Stimulated activated CD4-positive, alpha-beta T cell treated with anti-CD3 and anti-CD28 coated beads, Interleukin-1b, Interleukin-23, amount 100 ng/mL, for 1 hour (primary cell): ENCODE results near the gene NRGN.
"Not testable (repeated sequence)": the region's sequence is repeated elsewhere in the genome, so short reads cannot be mapped to it uniquely, and the experiment has no call there.

Experiments
- DNase-seq, 2 donors: peaks; one replicate each; pipeline ENCODE4 v3.0.0-alpha.2; 2020; ENCODE audit warnings: low read depth in 2 of 2

NRGN gene

GRCh38 chr11:124757320-124757719 is 17.6 kb downstream of the NRGN start:
- DNase-seq = no peak

GRCh38 chr11:124758355-124759265 is 18.9 kb downstream of the NRGN start:
- no peak for DNase-seq

DNA sequence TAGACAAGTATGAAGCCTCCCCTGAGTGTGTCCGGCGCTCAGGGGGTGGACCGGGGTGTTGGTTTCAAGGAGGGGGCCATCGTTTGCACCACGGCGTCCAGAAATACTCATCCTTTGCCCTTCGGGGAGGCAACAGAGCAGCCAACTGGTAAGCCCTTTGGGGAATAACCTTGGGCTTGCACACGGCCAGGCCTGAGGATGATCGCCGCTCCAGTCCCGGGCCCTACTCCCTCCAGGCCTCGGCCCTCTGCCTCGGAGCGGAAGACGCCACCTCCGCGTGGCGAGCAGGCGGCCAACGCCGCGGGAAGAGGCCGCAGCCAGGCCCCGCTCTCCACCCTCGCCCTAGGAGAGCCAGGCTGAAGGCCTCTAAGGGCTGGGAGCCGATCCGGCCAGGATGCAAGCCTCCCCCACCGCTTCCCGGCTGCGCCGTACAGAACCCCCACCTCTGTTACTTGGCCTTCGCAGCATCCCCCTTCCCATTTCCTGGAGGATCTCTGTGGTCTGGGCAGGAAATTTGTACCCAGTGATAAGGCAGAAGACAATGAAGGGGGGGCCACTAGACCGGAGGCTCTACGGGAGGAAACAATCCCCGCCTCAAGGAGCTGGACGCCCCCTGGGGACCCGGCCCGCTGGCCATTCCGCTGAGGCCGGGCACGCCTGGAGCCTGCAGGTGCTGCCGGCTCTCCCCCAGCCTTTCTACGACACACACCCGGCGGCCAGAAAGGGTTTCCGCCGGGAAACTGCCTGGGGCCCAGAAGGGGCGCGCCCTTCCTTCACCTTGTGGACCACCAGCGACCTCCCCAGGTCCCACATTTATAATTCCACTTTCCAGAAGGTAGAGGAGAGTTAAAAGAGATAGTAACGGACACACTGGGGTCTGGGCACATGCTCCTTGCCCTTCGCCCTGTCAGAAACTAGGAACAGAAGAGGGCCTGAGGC is 19.8 kb downstream of the NRGN start:
- DNase-seq = no peak

DNA sequence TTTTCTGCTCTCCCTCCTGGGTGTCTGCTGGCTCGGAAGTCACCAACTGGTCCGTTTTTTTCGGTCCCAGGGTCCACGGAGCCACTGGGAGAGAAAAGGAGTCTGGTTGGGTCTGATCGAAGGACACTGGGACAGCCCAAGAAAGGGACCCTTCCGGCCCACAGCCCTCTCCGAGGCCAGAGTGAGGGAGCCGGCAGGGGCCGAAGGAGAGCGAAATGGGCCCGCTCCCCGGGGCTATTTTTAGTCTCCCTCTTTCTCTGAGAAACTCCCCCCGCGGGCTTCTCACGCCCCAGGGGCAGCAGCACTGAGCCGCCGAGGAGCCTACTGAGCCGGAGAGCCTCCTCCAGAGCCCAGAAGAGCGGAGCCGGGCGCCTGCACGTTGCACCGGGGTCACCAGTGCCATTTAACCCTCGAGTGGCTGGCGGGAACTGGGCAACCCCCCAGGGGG is 20.5 kb downstream of the NRGN start:
- no peak for DNase-seq

- DNase-seq = no peak
These were observed 21.1 kb downstream of the NRGN start for GRCh38 chr11:124760806-124761205.

GRCh38 chr11:124761301-124762104 is 21.8 kb downstream of the NRGN start:
- DNase-seq = no peak

GRCh38 chr11:124762105-124762623 is 22.4 kb downstream of the NRGN start, which contains the start of gene ESAM:
ESAM (minus strand) TSS chr11:124762290; CDS start chr11:124762154, 136 bp downstream.
- peak in 1 of 2 donors; percentile 44 for DNase-seq

DNA sequence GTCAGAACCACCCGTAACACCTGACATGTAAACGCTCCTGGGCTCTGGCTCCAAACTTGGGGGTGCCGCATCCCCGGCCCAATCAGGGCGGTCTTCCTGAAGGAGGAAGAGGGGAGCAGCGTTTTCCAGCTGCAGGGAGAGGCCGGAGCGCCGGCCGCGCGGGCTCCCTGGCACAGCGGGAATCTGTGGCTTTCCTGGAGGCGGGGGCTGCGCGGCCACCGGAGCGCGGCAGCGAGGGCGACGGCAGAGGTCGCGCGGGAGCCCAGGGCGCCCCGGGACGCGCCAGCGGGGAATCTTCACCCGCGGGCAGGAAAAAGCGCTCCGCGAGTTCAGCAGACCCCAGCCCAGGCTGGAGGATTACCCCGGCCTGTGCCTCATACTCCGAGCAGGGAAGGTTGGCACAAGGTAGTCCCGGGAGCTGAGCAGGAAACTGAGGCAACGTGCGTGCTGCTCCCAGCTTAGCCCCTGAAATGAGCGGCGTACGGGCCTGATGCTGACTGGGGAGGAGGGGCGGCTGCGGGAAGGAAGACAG is 22.9 kb downstream of the NRGN start:
- no peak for DNase-seq

DNA sequence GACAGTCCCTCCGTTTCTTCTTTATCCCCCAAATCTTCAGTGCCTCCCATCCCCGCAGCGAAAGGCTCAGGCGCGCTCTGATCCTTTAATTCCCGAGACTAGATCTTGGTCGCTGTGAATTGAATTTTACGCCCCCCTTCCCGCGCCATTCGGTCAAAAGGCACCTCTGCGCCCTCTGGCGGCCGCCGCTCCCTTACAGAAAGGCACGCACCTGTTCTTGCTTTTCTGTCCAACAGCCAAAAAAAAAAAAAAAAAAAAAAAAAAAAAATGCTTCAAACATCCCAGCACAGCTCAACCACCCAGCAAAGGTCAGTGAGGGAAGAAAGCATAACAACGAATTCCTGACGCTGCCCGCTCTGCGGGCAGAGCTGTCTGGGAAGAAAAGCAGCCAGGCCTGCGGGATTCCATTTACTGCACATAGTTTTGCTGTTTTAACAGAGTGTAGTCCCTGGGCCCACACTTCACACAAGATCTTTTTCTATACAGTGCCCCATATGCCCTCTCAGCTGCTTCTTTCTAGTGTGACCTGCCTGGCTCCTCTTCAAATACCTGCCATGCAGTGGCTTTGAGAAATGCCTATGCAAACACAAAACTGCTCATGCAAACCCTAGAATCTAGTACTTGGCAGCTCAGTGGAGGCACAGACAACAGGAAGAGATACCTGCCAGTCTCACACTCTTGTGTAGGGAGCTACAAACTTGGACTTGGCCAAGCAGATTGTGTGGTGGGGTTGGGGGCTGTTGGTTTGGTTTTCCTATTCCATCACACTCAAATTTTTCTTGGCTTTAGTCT is 23.6 kb downstream of the NRGN start:
- peak; percentile 65 to 77 for DNase-seq

GRCh38 chr11:124766156-124766555 is 26.4 kb downstream of the NRGN start:
- DNase-seq = no peak

DNA sequence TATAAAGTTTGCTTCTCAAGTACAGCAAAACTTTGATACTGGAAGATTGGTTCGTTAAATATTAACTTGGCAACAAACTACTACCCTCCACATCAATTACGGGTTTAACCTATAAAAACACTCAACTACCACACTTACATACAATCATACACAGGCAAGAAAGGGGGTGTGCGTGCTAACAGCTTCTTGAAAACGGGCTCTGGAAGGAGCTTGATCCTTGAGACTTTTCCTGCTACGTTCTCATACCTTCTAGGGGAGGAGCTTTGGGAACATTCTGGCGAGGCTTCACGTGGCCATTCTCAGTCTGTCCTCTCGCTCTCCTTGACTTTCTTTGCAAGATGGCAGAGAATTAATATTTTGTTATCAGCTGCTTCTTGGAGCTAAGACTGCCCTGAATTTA is 29.2 kb downstream of the NRGN start:
- DNase-seq = no peak

- no peak for DNase-seq
These were observed 30.3 kb downstream of the NRGN start for GRCh38 chr11:124769806-124770774.

DNA sequence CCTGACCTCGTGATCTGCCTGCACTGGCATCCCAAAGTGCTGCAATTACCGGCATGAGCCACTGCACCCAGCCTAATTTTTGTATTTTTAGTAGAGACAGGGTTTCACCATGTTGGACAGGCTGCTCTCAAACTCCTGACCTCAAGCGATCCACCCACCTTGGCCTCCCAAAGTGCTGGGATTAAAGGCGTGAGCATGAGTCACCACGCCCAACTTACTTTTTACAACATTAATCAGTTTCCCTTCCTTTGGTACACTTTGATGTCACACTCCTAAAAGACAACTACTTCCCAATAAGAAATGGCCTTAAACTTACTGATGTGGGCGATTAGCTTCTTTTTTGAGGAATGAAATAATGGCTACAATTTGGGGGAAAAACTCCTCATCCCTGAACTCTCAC is 31.2 kb downstream of the NRGN start:
- DNase-seq = not testable (repeated sequence)

DNA sequence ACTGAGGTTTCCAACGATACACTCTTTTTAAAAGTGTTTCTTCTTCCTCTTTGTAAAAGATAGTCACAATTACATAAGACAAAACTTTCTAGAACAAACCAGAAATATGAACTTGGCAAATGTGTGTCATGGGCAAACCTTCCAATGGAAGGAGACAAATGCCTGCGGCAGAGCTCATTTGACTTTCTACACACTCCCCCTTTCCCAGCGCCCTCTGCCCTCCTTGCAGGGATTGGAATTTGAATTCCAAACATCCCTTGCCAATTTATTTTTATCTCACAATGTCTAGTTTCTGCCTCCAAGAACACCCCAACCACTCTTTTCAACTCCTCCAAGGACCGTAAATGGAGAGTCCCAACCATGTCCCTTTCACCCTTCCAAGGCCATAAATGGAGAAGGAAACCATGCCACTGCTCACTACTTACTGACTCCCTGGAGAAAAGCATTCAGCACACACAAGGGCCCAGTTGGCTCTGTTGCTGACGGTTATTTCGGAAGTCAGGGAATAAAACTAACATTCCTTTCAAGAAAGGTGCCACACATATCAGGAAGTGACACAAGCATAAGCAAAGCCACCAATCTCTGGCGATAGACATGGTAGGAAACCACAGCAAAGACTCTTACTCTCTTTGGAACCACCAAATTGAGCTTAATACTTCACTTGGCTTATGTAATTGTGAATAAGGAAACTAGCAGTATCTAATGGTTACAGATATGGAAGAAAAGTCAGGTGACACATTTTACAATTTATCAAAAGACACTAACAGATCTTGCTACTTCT is 37.3 kb downstream of the NRGN start:
- no peak for DNase-seq

- no peak for DNase-seq
These were observed 38.5 kb downstream of the NRGN start for GRCh38 chr11:124778281-124778680.

GRCh38 chr11:124779568-124779967 is 39.8 kb downstream of the NRGN start:
- no peak for DNase-seq

DNA sequence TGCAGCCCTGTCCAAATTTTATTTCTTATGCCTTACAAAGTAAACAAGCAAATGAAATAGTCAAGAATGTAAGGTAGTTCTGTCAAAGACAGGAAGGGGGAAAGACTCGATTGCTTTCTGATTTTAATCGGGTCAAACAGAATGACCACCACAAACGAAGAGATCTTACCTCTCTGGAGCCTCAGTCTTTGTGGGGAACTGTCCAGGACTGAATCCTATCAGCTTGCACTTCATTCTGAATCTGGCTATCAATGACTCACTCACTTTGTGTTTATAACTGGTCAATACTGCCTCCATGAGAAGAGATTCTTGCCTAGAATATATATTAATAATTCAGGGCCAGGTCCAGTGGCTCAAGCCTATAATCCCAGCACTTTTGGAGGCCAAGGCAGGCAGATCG is 43.3 kb downstream of the NRGN start:
- no peak for DNase-seq

DNA sequence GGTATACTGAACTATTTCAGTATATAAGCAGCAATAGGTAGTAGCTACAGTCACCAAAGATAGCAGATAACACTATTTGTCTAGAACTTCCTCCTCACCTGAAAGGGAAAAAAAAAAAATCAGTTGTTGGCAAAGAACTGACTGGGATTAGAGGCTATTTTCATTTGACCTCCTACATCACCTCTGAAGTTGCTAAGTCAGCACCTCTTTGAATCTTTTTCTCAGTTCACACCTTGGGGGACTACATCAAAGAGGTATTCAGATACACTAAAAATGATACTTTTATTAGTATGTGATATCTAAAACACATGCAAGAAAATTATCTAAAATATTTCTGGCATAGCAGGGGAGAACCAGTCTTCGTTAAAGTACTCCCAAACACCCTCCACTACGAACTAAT is 44.3 kb downstream of the NRGN start:
- no peak for DNase-seq
